GM12892 (cell line): ENCODE results near the gene SUGCT.

Experiments
- DNase-seq: peaks from one replicate; pipeline ENCODE4 v3.0.0; 2011; ENCODE audit not compliant: insufficient read length
- FAIRE-seq: peaks from 2 replicates; lab custom pipeline; 2011; peaks lifted over from hg19 to GRCh38; lab: Jason Lieb, UNC
- POLR2A ChIP-seq: IDR thresholded peaks from 2 replicates; pipeline ENCODE4 v1.6.1; 2011; ENCODE audit warnings: low read depth, low read length, control low read depth
- POLR2AphosphoS5 ChIP-seq: IDR thresholded peaks from 2 replicates; pipeline ENCODE4 v1.6.1; 2011; ENCODE audit warnings: low read depth, low read length, control low read depth
- TAF1 ChIP-seq: IDR thresholded peaks from 2 replicates; pipeline ENCODE4 v1.6.1; 2011; ENCODE audit warnings: low read depth, mild to moderate bottlenecking, control low read depth, low read length, borderline replicate concordance

Gene SUGCT

GRCh38 chr7:40182452-40182851 lies 47.6 kb downstream of the SUGCT start:
- no peak for TF ChIP-seq TAF1
- no peak for TF ChIP-seq POLR2AphosphoS5
- no peak for TF ChIP-seq POLR2A
- FAIRE-seq = no peak

DNA sequence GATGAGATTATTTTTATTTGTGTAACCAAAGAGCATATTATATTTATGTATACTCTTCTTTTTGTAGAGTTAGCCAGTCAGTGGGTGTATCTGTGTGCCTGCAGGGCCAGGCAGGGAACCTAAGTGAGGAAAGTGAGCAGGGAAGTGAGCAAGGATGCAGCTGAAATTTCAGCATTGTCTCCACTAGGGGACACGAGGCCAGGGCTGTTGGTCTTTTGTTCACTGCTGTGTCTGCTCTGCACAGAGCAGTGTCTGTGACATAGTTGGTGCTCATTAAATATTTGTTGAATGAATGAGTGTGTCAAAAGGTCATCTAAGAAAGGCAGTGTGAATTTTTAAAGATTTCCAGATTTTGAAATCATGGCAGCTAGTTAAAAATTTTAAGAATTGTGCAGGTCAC lies 51.8 kb downstream of the SUGCT start:
- TF ChIP-seq TAF1 (no peak), POLR2A (no peak), POLR2AphosphoS5 (no peak)
- FAIRE-seq (no peak), DNase-seq (no peak)

More at GRCh38 chr7:40182452-40182851, 47.6 kb downstream of the SUGCT start:
- DNase-seq = no peak

GRCh38 chr7:40192036-40192435 lies 57.2 kb downstream of the SUGCT start:
- TF ChIP-seq TAF1 (no peak), POLR2A (no peak), POLR2AphosphoS5 (no peak)
- FAIRE-seq (no peak), DNase-seq (no peak)

GRCh38 chr7:40194745-40195144 lies 59.9 kb downstream of the SUGCT start:
- DNase-seq (no peak), FAIRE-seq (no peak)
- no peak for TF ChIP-seq TAF1

DNA sequence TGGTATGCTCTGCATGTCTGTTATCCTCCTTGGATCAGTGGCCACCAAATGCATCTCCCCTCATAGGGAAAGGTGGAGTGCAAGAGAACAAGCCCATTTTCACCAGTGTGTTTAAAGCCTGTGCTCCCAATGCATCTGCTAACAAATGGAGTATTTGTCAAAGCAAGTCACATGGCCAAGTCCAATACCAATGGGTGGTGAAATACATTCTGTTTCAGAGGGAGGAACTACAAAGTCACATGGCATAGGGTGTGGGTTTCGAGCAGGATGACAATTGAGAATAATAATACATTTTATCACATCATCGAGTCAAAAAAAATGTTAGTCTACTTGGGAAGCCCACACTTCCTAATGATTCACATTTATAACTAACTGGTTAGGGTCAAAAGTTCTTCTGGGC lies 62.7 kb downstream of the SUGCT start:
- no peak for TF ChIP-seq POLR2AphosphoS5
- no peak for TF ChIP-seq TAF1
- TF ChIP-seq POLR2A = no peak
- DNase-seq (no peak), FAIRE-seq (no peak)

DNA sequence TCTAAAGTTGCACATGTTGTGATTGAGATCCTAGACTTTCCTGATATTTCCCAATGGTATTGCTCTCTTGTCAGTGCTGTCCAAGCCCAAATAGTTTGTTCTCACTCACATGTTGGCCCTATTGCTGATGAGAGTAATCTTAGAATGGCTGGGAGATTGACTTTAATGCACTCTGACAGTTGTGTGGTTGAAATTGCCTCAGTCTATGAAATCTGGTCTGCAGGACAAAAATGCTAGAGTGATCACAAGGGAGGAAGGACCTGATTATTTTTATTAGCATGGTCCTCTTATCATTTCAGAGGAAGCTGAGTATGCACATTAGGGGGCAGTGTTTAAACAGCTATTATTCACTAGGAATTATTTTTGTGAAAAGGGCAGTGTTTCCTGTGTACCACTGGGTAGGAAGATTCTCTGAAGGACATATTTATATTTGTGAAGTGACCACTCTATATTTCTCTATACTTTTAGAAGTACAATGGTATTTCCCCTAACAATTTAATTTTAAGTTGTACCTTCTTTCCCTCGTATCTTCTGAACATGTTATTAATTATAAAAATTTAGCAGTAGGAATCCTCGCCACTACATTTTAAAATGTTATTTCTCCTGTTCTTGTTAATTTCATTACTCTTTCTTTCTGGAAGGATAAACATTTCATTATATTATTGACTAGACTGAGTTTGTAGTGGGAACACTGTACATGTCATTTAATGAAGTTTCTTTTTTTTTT lies 64.4 kb downstream of the SUGCT start:
- no peak for FAIRE-seq
- no peak for DNase-seq
- TF ChIP-seq POLR2AphosphoS5 (no peak), POLR2A (no peak), TAF1 (no peak)

- DNase-seq (no peak), FAIRE-seq (no peak)
- TF ChIP-seq POLR2AphosphoS5 (no peak), POLR2A (no peak), TAF1 (no peak)
These were observed 66.0 kb downstream of the SUGCT start for GRCh38 chr7:40200791-40201190.

DNA sequence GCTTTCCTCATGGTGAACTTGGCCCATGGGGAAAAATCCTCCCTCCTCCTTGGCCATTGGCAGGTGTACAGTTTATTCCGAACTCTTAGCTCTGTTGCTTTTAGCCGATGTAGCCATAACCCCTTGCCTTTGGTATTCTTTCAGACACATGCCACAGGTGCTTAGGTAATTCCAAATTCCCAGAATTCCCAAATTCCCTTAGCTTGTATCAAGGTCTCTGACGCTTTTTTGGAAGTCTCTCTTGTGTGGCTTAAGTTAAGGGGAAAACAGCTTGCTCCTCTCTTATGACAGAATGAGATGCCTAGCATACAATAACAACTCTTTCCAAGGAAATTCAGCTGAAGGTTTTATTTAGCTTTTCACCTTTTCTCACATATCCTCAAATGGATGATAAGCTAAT lies 68.0 kb downstream of the SUGCT start:
- TF ChIP-seq TAF1 (no peak), POLR2AphosphoS5 (no peak), POLR2A (no peak)
- DNase-seq (no peak), FAIRE-seq (no peak)

DNA sequence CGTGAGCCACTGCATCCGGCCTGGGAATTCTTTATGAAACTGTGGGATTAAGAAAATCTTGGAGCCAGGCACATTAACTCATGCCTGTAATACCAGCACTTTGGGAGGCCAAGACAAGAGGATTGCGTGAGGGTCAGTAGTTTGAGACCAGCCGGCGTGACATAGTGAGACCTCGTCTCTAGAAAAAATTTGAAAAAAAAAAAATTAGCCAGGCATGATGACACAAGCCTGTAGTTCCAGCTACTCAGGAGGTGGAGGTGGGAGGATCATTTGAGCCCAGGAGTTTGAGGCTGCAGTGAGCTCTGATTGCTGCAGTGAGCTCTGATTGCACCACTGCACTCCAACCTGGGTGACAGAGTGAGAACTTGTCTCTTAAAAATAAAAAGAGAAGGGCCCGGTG lies 69.8 kb downstream of the SUGCT start:
- FAIRE-seq (no peak), DNase-seq (no peak)
- TF ChIP-seq POLR2A (no peak), TAF1 (no peak), POLR2AphosphoS5 (no peak)

- no peak for TF ChIP-seq POLR2AphosphoS5
- no peak for TF ChIP-seq TAF1
- TF ChIP-seq POLR2A = no peak
- no peak for FAIRE-seq
- no peak for DNase-seq
These were observed 71.2 kb downstream of the SUGCT start for GRCh38 chr7:40205992-40206391.

- TF ChIP-seq POLR2A = no peak
- no peak for TF ChIP-seq TAF1
- no peak for TF ChIP-seq POLR2AphosphoS5
- no peak for DNase-seq
- FAIRE-seq = no peak
These were observed 76.6 kb downstream of the SUGCT start for GRCh38 chr7:40211276-40212003.

DNA sequence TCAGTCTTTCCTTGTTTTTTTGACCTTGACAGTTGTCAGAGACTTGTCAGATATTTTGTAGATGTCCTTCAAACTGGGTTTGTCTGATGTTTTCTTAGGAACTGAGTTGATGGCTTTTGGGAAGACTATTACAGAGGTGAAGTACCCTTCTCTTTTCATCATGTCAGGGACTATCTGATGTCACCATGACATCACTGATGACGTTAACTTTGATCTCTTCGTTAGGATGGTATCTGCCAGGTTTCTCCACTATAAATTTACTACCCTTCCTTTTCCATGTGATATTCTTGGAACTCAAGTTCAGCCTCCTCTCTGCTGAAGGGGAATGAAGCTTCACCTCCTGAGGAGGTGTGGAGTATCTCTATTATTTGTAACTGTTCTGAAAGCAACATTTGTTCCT lies 78.5 kb downstream of the SUGCT start:
- no peak for FAIRE-seq
- no peak for DNase-seq
- TF ChIP-seq POLR2AphosphoS5 (no peak), TAF1 (no peak), POLR2A (no peak)
